DND-41 (cell line): ENCODE data around the gene ZCCHC8.

Experiments used
- CTCF ChIP-seq: IDR thresholded peaks from 2 replicates; pipeline ENCODE4 v1.5.1; 2012; ENCODE audit warnings: borderline replicate concordance, low read length, moderate library complexity, mild to moderate bottlenecking; ENCODE audit not compliant: poor library complexity, severe bottlenecking; ENCODE audit errors: extremely low read depth
- EZH2 ChIP-seq: IDR thresholded peaks from 3 replicates; pipeline ENCODE4 v1.6.1; 2012; ENCODE audit warnings: borderline replicate concordance, low read depth, mild to moderate bottlenecking, moderate library complexity, low read length, inconsistent platforms; ENCODE audit not compliant: severe bottlenecking

GRCh38 chr12:122422730-122423257 is 77.9 kb downstream of the ZCCHC8 start:
- TF ChIP-seq CTCF, result no peak
- TF ChIP-seq EZH2, result no peak
